Heart right ventricle (tissue), 16 donors: ENCODE data around the gene ZNF629. TPM values are rescaled to one million over a fixed set of nuclear protein-coding genes. Genes with fewer than 3 reads are reported as not detected.
A peak's percentile ranks its signal among the peaks of the same experiment; 100 is the strongest.

Experiments used
- ATAC-seq, 8 donors: fragments of 200-7000 bp; cut with Tn5 transposase; one replicate each; pipeline ENCODE4 v1.9.1; 2020; ENCODE audit warnings: mild to moderate bottlenecking in 8 of 8, moderate library complexity in 8 of 8, moderate number of reproducible peaks in 1 of 8
- DNase-seq, 2 donors: peaks; one replicate each; pipeline ENCODE4 v3.0.0-alpha.2; 2020
- H3K27ac ChIP-seq, 10 donors: fragments of 200-600 bp; sonication (generic) in 2 of 10; one replicate each; pipeline versions ENCODE4 v1.5.0 to v1.8.0; 2020 to 2022; ENCODE audit warnings: mild to moderate bottlenecking in 3 of 10
- H3K27me3 ChIP-seq, 7 donors: fragments of 200-600 bp; one replicate each; pipeline ENCODE4 v1.8.0; 2021 to 2022; ENCODE audit warnings: mild to moderate bottlenecking in 2 of 7
- H3K36me3 ChIP-seq, 9 donors: fragments of 200-600 bp; sonication (generic) in 1 of 9; one replicate each; pipeline versions ENCODE4 v1.5.0 to v1.8.0; 2020 to 2022; ENCODE audit warnings: mild to moderate bottlenecking in 2 of 9
- H3K4me1 ChIP-seq, 9 donors: fragments of 200-600 bp; sonication (generic) in 1 of 9; one replicate each; pipeline versions ENCODE4 v1.5.0 to v1.8.0; 2020 to 2022; ENCODE audit warnings: mild to moderate bottlenecking in 4 of 9
- H3K4me3 ChIP-seq, 10 donors: fragments of 200-600 bp; sonication (generic) in 2 of 10; one replicate each; pipeline versions ENCODE4 v1.5.0 to v1.8.0; 2020 to 2022; ENCODE audit warnings: mild to moderate bottlenecking in 7 of 10, moderate library complexity in 2 of 10
- H3K9me3 ChIP-seq, 11 donors: fragments of 200-600 bp in 10 of 11; sonication (generic) in 2 of 11; one replicate each; pipeline versions ENCODE4 v1.5.0 to v1.8.0; 2013 to 2022; ENCODE audit warnings: mild to moderate bottlenecking in 2 of 11, control low read depth in 1 of 11, moderate library complexity in 1 of 11
- CTCF ChIP-seq, 9 donors: fragments of 200-600 bp; sonication (generic) in 2 of 9; IDR thresholded peaks; one replicate each; pipeline versions ENCODE4 v1.5.0 to v1.8.0; 2021 to 2022; ENCODE audit warnings: antibody characterized with exemption in 9 of 9, mild to moderate bottlenecking in 5 of 9, moderate library complexity in 1 of 9
- WGBS, 2 donors: extraction: QIAGEN DNeasy Blood & Tissue Kit; methylation state at CpG; one replicate each; pipeline ENCODE4 v1.1.7; 2013; ENCODE audit warnings: inconsistent platforms in 1 of 2; 5-methylcytosine and 5-hydroxymethylcytosine counted together
- intact Hi-C, 10 donors: fragments of 100-400 bp; cut with DNase I; formaldehyde crosslinking; loops; one replicate each; pipeline versions ENCODE4 v1.11.1 to v1.14.2; 2022
- polyA plus RNA-seq, 2 donors: library from polyadenylated mRNA; stranded (reverse); fragments of 200-250 nt; gene quantifications; one replicate each; pipeline ENCODE4 v1.2.3, GENCODE V29; 2013
- total RNA-seq, 10 donors: library from RNA; stranded (reverse); fragmentation: NEBNext Ultra II Directional in 3 of 10; extraction: Animal tissue kit (Norgen Biotek cat#: 25700) in 3 of 10; gene quantifications; one replicate each; pipeline versions ENCODE4 v1.2.1 to v1.2.4, GENCODE V29; 2021 to 2023
- donor health status: Arrhythmogenic right ventricular cardiomyopathy.
- donor health status: ischemic (EF 13 %, LVEDD 7.1; RV severe dilation, severe dysfunction).
- donor health status: healthy with polysubstance abuse.
- donor health status: DM: no; HTN: yes; CAD: no.
- donor health status: DM: no; HTN: no; CAD: no.
- donor health status: ischemic (EF 25% LVEDD 6.9; RV normal size, moderate dysfunction).
- donor health status: ischemic (EF 25% LVEDD 5.7; RV mildly dilated, moderate dysfunction).
- donor health status: healthy.
- donor health status: DM: yes; HTN: yes; CAD: no.
- donor health status: Ischemic cardiomyopathy.
- donor health status: ischemic (EF 35%, LVEDD 5.7; RV mildly dilated, moderate dysfunction).
- donor health status: nonischemic (EF 11% LVEDD 7.7; RV severe dilation, severe dysfunction).
- donor health status: DM: yes; HTN: yes; CAD: no.
- donor health status: PGD.
- donor health status: ischemic (EF 29% LVEDD 5.4; RV normal size, mild dysfunction).
- donor health status: nonischemic (EF 23%, LVEDD 6.1; RV moderate dilation, normal function).

ZNF629 gene
- total and polyA plus RNA-seq, 12 donors = 7.3 to 35.5 (median 26.2) TPM

GRCh38 chr16:30737794-30738648, 49.0 kb downstream of the ZNF629 start:
- intact Hi-C loops = no loop called here

GRCh38 chr16:30736995-30737793, 49.8 kb downstream of the ZNF629 start:
- Histone ChIP-seq H3K36me3 (peaks cover 11 to 88% (median 68%) of the 10 kb centered on the region in 9 donors), H3K4me1 (peaks cover 10 to 29% (median 21%) of the 10 kb centered on the region in 9 donors), H3K9me3 (no peaks in the 10 kb centered on the region), H3K27ac (no peak overlapping the region), H3K27me3 (no peaks in the 10 kb centered on the region), H3K4me3 (no peak overlapping the region)
- no peak for TF ChIP-seq CTCF (IDR thresholded peaks at IDR 0.05)
- DNase-seq (no peak), ATAC-seq (no peak)
- intact Hi-C loops = no loop called here
- WGBS, 2 donors = 93% methylated on average over 17 of the region's 17 CpGs

More at GRCh38 chr16:30737794-30738648, 49.0 kb downstream of the ZNF629 start:
- H3K4me3 ChIP-seq = no peak overlapping the region
- H3K4me1 ChIP-seq = peaks cover 10 to 31% (median 21%) of the 10 kb centered on the region in 9 donors
- H3K36me3 ChIP-seq = peaks cover 11 to 88% (median 61%) of the 10 kb centered on the region in 9 donors
- no peak for DNase-seq
- H3K27ac ChIP-seq = no peak overlapping the region
- no peak for ATAC-seq
- no peaks in the 10 kb centered on the region for H3K9me3 ChIP-seq
- 94% methylated on average over 25 of the region's 25 CpGs for WGBS, 2 donors
- TF ChIP-seq CTCF (IDR thresholded peaks at IDR 0.05) = no peak
- H3K27me3 ChIP-seq = no peaks in the 10 kb centered on the region

GRCh38 chr16:30731411-30731810, 55.6 kb downstream of the ZNF629 start:
- H3K4me3 ChIP-seq = no peak overlapping the region
- H3K27me3 ChIP-seq = no peaks in the 10 kb centered on the region
- DNase-seq (no peak), ATAC-seq (no peak)
- H3K4me1 ChIP-seq = peaks cover 0 to 16% (median 6%) of the 10 kb centered on the region in 9 donors
- peaks cover 0 to 100% (median 68%) of the 10 kb centered on the region in 9 donors for H3K36me3 ChIP-seq
- intact Hi-C loops = no loop called here
- WGBS, 2 donors = 95 to 98% methylated on average over 3 of the region's 3 CpGs
- no peaks in the 10 kb centered on the region for H3K9me3 ChIP-seq
- no peak overlapping the region for H3K27ac ChIP-seq
- TF ChIP-seq CTCF (IDR thresholded peaks at IDR 0.05) = no peak

- intact Hi-C loops = no loop called here
- peak overlapping the region in 2 of 10 donors; percentile 25 for H3K27ac ChIP-seq
- no peaks in the 10 kb centered on the region for H3K9me3 ChIP-seq
- DNase-seq (no peak), ATAC-seq (peak in 4 of 8 donors; percentile 22 to 51 (median 50))
- WGBS, 2 donors = 80% methylated on average over 17 of the region's 17 CpGs
- peaks cover 0 to 35% (median 6%) of the 10 kb centered on the region in 9 donors for H3K4me1 ChIP-seq
- H3K36me3 ChIP-seq = peaks cover 4 to 100% (median 54%) of the 10 kb centered on the region in 9 donors
- TF ChIP-seq CTCF (IDR thresholded peaks at IDR 0.05) = no peak
- no peak overlapping the region for H3K4me3 ChIP-seq
- no peaks in the 10 kb centered on the region for H3K27me3 ChIP-seq
These were observed 57.9 kb downstream of the ZNF629 start for GRCh38 chr16:30728899-30729672.
